Activated CD4-positive, alpha-beta T cell treated with anti-CD3 and anti-CD28 coated beads, Interleukin-2, Interleukin-4, amounts not matched to agents 100 ng/mL and 50 ng/mL, durations not matched to agents 16 hours and 8 hours (primary cell): Measurements from ENCODE around the gene CCDC201.
"Not testable (repeated sequence)": the region's sequence is repeated elsewhere in the genome, so short reads cannot be mapped to it uniquely, and the experiment has no call there.

Source experiments
- DNase-seq: peaks from one replicate; pipeline ENCODE4 v3.0.0-alpha.2; 2020; ENCODE audit warnings: low spot score

The CCDC201 gene

GRCh38 chr7:45817913-45818312, 55.0 kb downstream of the CCDC201 start:
- not testable (repeated sequence) for DNase-seq

DNA sequence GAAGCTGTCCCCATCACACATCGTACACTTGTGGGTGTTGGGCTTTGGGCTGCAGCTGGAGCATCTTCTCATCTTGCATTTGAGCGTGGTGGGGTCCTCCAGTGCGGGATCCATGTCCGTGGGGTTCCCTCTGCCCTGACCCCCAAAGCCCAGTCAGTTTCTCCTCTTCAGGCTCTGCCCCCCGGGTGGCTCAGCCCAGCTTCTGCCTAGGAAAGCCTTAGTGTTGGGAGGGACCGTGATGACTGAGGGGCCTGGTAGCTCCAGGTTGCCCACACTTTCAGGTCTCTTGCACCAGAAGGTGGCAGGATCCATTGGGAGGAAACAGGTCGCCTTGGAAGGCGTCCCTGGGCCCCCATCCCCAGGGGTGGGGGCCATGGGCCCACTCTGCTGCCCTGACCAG, 55.9 kb downstream of the CCDC201 start:
- not testable (repeated sequence) for DNase-seq

- not testable (repeated sequence) for DNase-seq
Measured at GRCh38 chr7:45814216-45815118, 58.4 kb downstream of the CCDC201 start.

DNA sequence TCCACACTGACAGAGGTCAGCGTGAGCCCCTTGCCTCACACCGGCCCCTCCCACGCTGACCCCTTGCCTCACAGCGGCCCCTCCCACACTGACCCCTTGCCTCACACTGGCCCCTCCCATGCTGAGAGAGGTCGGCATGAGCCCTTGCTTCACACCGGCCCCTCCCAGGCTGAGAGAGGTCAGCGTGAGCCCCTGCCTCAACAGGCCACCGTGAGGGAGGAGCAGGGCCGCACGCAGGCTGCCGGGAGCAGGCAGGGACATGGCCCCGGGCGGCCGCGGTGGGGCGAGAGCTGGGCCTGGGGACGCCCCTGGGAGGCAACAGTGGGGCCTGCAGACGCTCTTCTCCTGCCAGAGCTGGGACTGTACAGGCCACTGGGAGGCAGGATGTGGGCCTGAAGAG, 59.1 kb downstream of the CCDC201 start:
- DNase-seq = not testable (repeated sequence)

- DNase-seq = no peak
Measured at GRCh38 chr7:45812946-45813345, 59.9 kb downstream of the CCDC201 start.

- DNase-seq = not testable (repeated sequence)
Measured at GRCh38 chr7:45811652-45812234, 61.1 kb downstream of the CCDC201 start.

GRCh38 chr7:45810451-45811005, 62.4 kb downstream of the CCDC201 start:
- not testable (repeated sequence) for DNase-seq
